Kidney epithelial cell (primary cell): ENCODE data around the gene SNTA1. TPM values are rescaled to one million over a fixed set of nuclear protein-coding genes. Genes with fewer than 3 reads are reported as not detected.
"Not testable (repeated sequence)": the region's sequence is repeated elsewhere in the genome, so short reads cannot be mapped to it uniquely, and the experiment has no call there.

ENCODE experiments used
- DNase-seq: peaks from one replicate; pipeline ENCODE4 v3.0.0-alpha.2; 2010; ENCODE audit warnings: low read depth
- H3K27me3 ChIP-seq: 2 replicates; pipeline ENCODE4 v1.6.0; 2011; ENCODE audit warnings: low read length; ENCODE audit not compliant: control insufficient read depth, insufficient read depth
- H3K36me3 ChIP-seq: 2 replicates; pipeline ENCODE4 v1.5.1; 2011; ENCODE audit warnings: low read length; ENCODE audit not compliant: control insufficient read depth, insufficient read depth
- H3K4me3 ChIP-seq: 2 replicates; pipeline ENCODE4 v1.5.1; 2011; ENCODE audit warnings: low read depth, mild to moderate bottlenecking, control low read depth, low read length
- total RNA-seq: library from RNA; depleted of rRNA; stranded (reverse); fragments of >200 nt; gene quantifications from 2 replicates; pipeline ENCODE4 v1.2.3, GENCODE V29; 2015
- TF ChIP-seq, protein P1 (sequence below): IDR thresholded peaks from 2 replicates; pipeline ENCODE4 v1.5.1; 2011; ENCODE audit warnings: mild to moderate bottlenecking, moderate library complexity, low read length, control low read depth, inconsistent platforms; ENCODE audit not compliant: insufficient read depth, poor library complexity, severe bottlenecking

The SNTA1 gene
- total RNA-seq, 1 donor from 2014 or later: 13.7 TPM

DNA sequence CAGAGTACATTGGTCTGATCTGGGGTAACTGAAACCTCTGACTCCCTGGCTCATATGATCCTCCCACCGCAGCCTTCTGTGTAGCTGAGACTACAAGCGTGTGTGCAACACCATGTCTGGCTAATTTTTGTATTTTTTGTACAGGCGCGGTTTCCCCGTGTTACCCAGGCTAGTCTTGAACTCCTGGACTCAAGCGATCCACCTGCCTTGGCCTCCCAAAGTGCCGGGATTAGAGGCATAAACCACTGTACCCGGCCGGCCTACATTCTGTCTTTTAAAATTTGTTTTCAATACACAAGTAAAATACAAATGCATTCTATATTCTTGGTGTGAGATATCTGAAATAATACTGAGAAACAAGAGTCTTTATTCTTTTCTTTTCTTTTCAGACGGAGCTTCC, 44.6 kb upstream of the SNTA1 start:
- H3K36me3 ChIP-seq: no peaks in the 10 kb centered on the region
- TF ChIP-seq, protein P1, sequence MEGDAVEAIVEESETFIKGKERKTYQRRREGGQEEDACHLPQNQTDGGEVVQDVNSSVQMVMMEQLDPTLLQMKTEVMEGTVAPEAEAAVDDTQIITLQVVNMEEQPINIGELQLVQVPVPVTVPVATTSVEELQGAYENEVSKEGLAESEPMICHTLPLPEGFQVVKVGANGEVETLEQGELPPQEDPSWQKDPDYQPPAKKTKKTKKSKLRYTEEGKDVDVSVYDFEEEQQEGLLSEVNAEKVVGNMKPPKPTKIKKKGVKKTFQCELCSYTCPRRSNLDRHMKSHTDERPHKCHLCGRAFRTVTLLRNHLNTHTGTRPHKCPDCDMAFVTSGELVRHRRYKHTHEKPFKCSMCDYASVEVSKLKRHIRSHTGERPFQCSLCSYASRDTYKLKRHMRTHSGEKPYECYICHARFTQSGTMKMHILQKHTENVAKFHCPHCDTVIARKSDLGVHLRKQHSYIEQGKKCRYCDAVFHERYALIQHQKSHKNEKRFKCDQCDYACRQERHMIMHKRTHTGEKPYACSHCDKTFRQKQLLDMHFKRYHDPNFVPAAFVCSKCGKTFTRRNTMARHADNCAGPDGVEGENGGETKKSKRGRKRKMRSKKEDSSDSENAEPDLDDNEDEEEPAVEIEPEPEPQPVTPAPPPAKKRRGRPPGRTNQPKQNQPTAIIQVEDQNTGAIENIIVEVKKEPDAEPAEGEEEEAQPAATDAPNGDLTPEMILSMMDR: no peak
- no peaks in the 10 kb centered on the region for H3K27me3 ChIP-seq
- DNase-seq: no peak
- H3K4me3 ChIP-seq: no peak overlapping the region

DNA sequence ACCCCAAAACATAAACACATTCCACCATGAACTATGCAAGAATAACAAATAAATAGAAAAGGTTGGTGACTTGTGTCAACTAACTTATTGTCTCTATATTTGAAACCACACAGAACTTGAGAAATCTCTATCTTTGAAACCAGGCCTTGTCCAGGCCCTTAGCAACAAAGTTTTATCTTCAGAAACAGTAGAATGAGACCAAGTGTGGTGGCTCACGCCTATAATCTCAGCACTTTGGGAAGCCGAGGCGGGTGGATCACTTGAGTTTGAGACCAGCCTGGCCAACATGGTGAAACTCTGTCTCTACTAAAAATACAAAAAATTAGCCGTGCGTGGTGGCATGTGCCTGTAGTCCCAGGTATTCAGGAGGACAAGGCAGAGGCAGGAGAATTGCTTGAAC, 39.6 kb upstream of the SNTA1 start:
- not testable (repeated sequence) for DNase-seq, H3K36me3 ChIP-seq, H3K27me3 ChIP-seq, H3K4me3 ChIP-seq

DNA sequence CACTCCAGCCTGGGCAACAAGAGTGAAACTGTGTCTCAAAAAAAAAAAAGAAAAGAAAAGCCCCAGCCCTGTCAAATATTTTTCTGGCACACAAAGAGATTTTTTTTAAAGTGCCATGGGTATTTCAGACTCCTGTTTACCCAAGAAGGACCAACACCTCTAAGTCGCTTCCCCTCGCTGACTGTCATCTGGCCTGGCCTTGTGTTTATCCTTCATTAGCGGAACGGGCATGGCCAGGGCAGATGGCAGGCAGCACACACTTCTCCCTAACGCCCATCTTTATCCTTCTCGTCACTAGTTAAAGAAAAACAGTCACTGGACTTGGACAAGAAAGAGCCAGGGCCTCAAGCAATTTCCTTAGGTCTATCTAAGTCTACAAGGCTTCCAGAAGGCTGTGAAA, 39.0 kb upstream of the SNTA1 start:
- Histone ChIP-seq H3K36me3 (no peaks in the 10 kb centered on the region), H3K4me3 (no peak overlapping the region), H3K27me3 (peaks cover 2% of the 10 kb centered on the region)
- DNase-seq: no peak
- TF ChIP-seq, protein P1: no peak

DNA sequence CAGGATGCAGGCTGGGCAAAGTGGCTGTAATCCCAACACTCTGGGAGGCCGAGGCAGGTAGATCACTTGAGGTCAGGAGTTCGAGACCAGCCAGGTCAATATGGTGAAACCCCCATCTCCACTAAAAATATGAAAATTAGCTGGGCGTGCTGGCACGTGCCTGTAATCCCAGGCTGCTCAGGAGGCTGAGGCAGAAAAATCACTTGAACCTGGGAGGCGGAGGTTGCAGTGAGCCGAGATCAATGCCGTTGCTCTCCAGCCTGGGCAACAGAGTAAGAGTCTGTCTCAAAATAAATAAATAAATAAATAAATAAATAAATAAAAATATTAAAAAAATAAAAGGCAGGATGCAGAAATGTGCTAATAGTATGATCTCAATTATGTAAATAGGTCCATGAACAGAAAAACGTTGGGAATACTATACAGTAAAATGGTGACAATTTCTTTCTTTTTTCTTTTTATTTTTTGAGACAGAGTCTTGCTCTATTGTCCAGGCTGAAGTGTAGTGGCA, 37.9 kb upstream of the SNTA1 start:
- no peak overlapping the region for H3K4me3 ChIP-seq
- no peak for DNase-seq
- H3K27me3 ChIP-seq: peaks cover 2% of the 10 kb centered on the region
- TF ChIP-seq, protein P1: no peak
- no peaks in the 10 kb centered on the region for H3K36me3 ChIP-seq

DNA sequence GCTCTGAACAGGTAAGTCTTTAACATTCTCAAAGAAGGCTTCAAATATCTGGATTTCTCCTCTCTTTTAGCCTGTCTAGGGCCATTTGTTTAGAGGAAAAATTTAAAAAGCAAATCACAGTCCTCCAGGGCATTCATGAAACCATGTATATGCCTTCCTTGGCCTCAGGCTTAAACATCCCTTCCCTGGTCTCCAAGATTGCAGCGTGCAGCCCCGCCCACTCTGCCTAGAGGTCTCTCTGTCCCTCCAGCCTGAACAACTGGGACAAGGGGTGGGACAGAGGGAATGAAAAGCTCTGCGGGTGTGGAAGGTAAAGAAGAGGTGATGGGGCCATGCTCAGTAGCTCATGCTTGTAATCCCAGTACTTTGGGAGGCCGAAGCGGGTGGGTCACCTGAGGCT, 36.5 kb upstream of the SNTA1 start:
- TF ChIP-seq, protein P1: no peak
- no peak for DNase-seq
- Histone ChIP-seq H3K36me3 (no peaks in the 10 kb centered on the region), H3K4me3 (no peak overlapping the region), H3K27me3 (peaks cover 2% of the 10 kb centered on the region)

DNA sequence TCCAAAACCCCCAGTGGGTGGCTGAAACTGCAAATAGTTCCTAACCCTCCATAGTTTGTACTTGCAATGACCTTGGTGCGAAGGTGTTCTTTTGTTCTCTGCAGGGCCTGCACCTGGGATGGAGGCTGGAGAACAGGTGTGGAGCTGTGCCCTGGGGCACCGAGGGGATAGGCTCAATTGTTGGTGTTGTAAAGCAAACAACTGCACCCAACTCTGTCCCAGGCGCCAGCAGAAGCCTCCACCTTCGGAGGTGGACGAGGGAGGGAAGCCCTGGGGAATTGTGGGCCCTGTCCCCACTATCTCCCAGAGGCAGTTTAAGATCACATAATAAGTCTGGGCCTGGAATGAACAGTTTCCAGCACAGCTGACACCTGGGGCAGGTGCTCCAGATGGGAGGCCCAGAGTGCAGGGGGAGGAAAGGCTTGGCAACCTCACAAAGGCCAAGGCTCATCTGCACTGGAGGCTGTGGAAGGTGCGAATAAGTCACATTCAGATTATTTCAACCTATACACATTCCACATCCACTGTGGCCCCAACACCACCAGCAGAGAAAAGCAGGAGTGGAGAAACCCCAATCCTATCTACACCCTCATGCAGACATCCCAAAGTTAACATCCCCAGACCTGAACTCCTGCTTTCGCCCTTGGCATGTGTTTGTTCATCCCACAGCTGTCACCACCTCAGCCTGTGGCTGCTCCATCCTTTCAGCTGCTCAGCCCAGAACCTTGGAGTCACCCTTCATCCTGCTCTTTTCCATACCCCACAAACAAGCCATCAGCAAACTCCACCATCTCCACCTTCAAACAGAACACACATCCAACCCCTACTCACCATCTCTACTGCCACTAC, 34.0 kb upstream of the SNTA1 start:
- peaks cover 4% of the 10 kb centered on the region for H3K27me3 ChIP-seq
- no peak overlapping the region for H3K4me3 ChIP-seq
- H3K36me3 ChIP-seq: no peaks in the 10 kb centered on the region
- no peak for DNase-seq
- TF ChIP-seq, protein P1: no peak
